HepG2 (cell line): ENCODE results near the gene ZNF20. TPM values are rescaled to one million over a fixed set of nuclear protein-coding genes. Genes with fewer than 3 reads are reported as not detected.

Experiments used
- DMAP1 ChIP-seq: IDR thresholded peaks from 2 replicates; pipeline ENCODE4 v1.6.1; 2016
- HNRNPLL ChIP-seq: fragments of 200-400 bp; formaldehyde crosslinking; IDR thresholded peaks from 2 replicates; pipeline ENCODE4 v1.6.1; 2017; ENCODE audit warnings: mild to moderate bottlenecking, low read depth, low read length; ENCODE audit not compliant: poor library complexity, severe bottlenecking
- KLF12 ChIP-seq: sonication (generic); formaldehyde crosslinking; IDR thresholded peaks from 2 replicates; pipeline ENCODE4 v1.4.0; 2020; ENCODE audit warnings: missing genetic modification reagents, borderline replicate concordance
- MAX ChIP-seq: IDR thresholded peaks from 2 replicates; pipeline ENCODE4 v1.6.1; 2012; ENCODE audit warnings: inconsistent platforms
- MAZ ChIP-seq, 2 experiments: sonication (generic) in 1 of 2; formaldehyde crosslinking in 1 of 2; IDR thresholded peaks; 2 replicates each; pipeline versions ENCODE4 v1.5.0 to v1.6.1; 2012 to 2020; ENCODE audit warnings: low read depth in 2 of 2, mild to moderate bottlenecking in 2 of 2, borderline replicate concordance in 1 of 2, improper control_type of control experiment in 1 of 2, low read length in 1 of 2, missing genetic modification reagents in 1 of 2, moderate library complexity in 1 of 2
- TEF ChIP-seq: sonication (generic); formaldehyde crosslinking; IDR thresholded peaks from 2 replicates; pipeline ENCODE4 v1.5.0; 2020; ENCODE audit warnings: missing genetic modification reagents
- TIGD3 ChIP-seq: sonication (generic); formaldehyde crosslinking; IDR thresholded peaks from 2 replicates; pipeline ENCODE4 v1.5.1; 2020; ENCODE audit warnings: mild to moderate bottlenecking, missing genetic modification reagents, borderline replicate concordance
- ZBED4 ChIP-seq: sonication (generic); formaldehyde crosslinking; IDR thresholded peaks from 2 replicates; pipeline ENCODE4 v1.4.0; 2020; ENCODE audit warnings: missing genetic modification reagents, borderline replicate concordance
- ZNF232 ChIP-seq: sonication (generic); formaldehyde crosslinking; IDR thresholded peaks from 2 replicates; pipeline ENCODE4 v1.4.0; 2020; ENCODE audit warnings: missing genetic modification reagents, borderline replicate concordance
- ZNF597 ChIP-seq: sonication (generic); formaldehyde crosslinking; IDR thresholded peaks from 2 replicates; pipeline ENCODE4 v1.5.0; 2020; ENCODE audit warnings: missing genetic modification reagents
- ZNF704 ChIP-seq: sonication (generic); formaldehyde crosslinking; IDR thresholded peaks from 2 replicates; pipeline ENCODE4 v1.8.1; 2023; ENCODE audit warnings: mild to moderate bottlenecking, inconsistent platforms, moderate library complexity, missing genetic modification reagents, borderline replicate concordance
- polyA plus RNA-seq, 8 experiments: library from polyadenylated mRNA; depleted of rRNA in 3 of 8; stranded (reverse) in 7 of 8; unstranded in 1 of 8; fragments of >200 nt; fragmentation: Illumina TruSeq in 4 of 8; extraction: Trizol in 4 of 8; gene quantifications; 2 replicates each; pipeline versions ENCODE4 v1.2.1 to v1.2.3, GENCODE V29; 2011 to 2016; ENCODE audit warnings: low read depth in 4 of 8, missing spikeins in 1 of 8, mixed read lengths in 1 of 8; ENCODE audit not compliant: insufficient read depth in 1 of 8
- total RNA-seq, 5 experiments: library from RNA; depleted of rRNA; stranded (reverse); fragments of >200 nt; fragmentation: Illumina TruSeq; extraction: Trizol; gene quantifications; 2 replicates each; pipeline ENCODE4 v1.2.3, GENCODE V29; 2016; ENCODE audit warnings: low read depth in 1 of 5

ZNF20 gene
- total and polyA plus RNA-seq, 2 of the 13 experiments (the other 11 are each of a cell fraction or from before 2014, with no cell fraction given): 1.6 to 8.0 TPM

- TF ChIP-seq TIGD3 (CRISPR knock-in tag) (peak; percentile 53; the same call in 1 of the 2 replicates), MAX (peak; percentile 35; the same call in 1 of the 2 replicates), TEF (CRISPR knock-in tag) (no peak), KLF12 (CRISPR knock-in tag) (0 out of 2 replicates have a peak, but pooled peaks have one; percentile 47), MAZ (IDR thresholded peaks at IDR 0.05; ENCODE audit: borderline replicate concordance, low read depth, low read length) (no peak), MAZ (CRISPR knock-in tag; IDR thresholded peaks at IDR 0.05; ENCODE audit: low read depth) (peak; percentile 78), HNRNPLL (peak; percentile 37), ZBED4 (peak; percentile 85), ZNF232 (CRISPR knock-in tag) (0 out of 2 replicates have a peak, but pooled peaks have one; percentile 18), ZNF597 (no peak), DMAP1 (CRISPR knock-in tag) (peak; percentile 56; the same call in 1 of the 2 replicates), ZNF704 (peak; percentile 81; the same call in 1 of the 2 replicates)
Measured at GRCh38 chr19:12162882-12163806, 23.0 kb upstream of the ZNF20 start, which contains the start of gene ZNF136 (continued).
